IPS-NIHi7 (cell line): ENCODE data around the gene COL20A1.

Experiments
- DNase-seq: peaks from one replicate; pipeline ENCODE4 v3.0.0; 2012; ENCODE audit warnings: mixed read lengths; ENCODE audit errors: extremely low spot score

COL20A1 gene

GRCh38 chr20:63308218-63308911 is 15.4 kb downstream of the COL20A1 start:
- no peak for DNase-seq

- DNase-seq = peak; percentile 89
Measured at GRCh38 chr20:63309261-63310071, 16.5 kb downstream of the COL20A1 start.

DNA sequence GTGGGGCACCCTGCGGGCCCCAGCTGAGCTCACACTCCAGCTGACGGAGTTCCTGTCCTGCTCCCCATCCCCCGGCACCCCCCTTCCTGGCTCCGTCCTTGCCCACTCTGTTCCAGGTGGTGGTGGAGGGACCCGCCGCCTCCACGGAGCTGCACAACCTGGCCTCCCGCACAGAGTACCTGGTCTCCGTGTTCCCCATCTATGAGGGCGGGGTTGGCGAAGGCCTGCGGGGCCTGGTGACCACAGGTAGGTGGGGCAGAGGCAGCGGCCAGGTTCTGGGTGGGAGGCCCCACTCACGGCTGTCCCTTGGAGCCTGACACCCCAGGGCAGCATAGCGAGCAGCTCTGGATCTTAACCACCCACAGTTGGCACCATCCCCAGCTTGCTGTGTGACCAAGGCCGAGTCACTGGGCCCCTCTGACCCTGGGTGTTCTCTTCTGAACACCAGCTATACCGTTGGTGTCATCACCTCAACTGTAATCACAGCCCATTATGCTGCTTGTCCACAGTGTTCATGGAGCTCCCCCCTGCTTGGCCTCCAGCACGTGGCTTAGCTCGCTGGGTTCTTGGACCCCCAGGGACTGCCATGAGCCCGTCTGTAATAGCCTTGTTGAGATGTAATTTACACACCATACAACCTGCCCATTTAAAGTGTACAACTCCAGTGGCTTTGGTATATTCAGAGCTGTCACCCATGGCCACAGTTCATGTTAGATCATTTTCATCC is 17.4 kb downstream of the COL20A1 start:
- DNase-seq = no peak

DNA sequence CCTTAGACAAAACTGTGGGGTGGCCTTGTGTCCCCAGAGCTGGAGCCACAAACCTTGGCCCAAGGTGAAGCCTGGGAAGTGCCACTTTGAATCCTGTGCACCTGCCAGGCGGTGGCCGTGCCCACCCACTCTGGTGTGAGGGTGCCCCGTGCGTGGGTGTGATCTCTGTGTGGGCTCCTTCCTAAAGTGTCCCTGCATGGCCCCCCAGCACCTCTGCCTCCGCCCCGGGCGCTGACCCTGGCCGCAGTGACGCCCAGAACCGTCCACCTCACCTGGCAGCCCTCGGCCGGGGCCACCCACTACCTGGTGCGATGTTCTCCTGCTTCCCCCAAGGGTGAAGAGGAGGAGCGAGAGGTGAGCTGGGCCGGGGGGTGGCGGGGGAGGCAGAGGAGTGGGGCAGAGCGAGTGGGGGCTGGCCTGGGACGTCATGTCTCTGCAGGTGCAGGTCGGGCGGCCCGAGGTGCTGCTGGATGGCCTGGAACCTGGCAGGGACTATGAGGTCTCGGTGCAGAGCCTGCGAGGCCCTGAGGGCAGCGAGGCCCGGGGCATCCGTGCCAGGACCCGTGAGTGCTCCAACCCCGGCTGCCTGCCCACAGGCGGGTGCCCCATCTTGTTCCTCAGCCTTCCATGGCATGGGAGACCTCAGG is 18.3 kb downstream of the COL20A1 start:
- no peak for DNase-seq

GRCh38 chr20:63311833-63312243 is 18.9 kb downstream of the COL20A1 start:
- no peak for DNase-seq

DNA sequence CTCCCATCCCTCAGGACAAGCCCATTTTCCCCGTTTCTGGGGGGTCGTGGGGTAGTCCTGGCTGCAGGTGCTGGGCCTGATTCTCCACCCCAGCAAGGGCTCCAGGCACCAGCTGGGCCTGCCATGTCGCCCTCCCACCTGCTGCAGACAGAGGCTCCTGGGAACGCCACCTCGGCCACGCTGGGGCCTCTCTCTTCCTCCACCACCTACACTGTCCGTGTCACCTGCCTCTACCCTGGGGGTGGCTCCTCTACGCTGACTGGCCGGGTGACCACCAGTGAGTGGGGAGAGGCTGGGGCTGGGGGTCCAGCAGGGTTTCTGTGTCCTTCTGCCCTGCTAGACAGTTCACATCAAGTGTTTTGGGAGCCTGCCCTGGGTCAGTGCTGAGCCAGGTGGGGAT is 19.3 kb downstream of the COL20A1 start:
- DNase-seq = no peak

DNA sequence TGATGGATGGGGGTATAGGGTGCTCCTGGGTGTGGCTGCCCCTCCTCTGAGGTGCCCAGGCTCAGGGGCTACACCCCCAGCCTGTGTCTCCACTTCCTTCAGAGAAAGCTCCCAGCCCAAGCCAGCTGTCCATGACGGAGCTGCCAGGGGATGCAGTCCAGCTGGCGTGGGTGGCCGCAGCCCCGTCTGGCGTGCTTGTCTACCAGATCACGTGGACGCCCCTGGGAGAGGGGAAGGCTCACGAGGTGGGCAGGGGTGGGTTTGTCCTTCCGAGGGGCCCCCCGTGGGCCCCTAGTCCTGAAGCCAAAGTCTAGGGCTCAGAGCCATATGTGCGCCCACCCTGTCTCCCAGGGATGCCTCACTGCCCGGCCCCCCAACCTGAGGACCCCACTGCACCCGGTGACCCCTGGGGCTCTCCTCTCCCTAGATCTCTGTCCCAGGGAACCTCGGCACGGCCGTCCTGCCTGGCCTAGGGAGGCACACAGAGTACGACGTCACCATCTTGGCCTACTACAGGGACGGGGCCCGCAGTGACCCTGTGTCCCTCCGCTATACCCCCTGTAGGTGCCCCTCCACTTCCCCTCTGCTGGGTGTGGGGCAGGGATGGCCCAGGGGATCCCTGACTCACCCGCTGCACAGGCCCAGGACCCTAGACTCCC is 19.8 kb downstream of the COL20A1 start:
- DNase-seq = no peak

- DNase-seq = no peak
Measured at GRCh38 chr20:63313349-63314014, 20.5 kb downstream of the COL20A1 start.

DNA sequence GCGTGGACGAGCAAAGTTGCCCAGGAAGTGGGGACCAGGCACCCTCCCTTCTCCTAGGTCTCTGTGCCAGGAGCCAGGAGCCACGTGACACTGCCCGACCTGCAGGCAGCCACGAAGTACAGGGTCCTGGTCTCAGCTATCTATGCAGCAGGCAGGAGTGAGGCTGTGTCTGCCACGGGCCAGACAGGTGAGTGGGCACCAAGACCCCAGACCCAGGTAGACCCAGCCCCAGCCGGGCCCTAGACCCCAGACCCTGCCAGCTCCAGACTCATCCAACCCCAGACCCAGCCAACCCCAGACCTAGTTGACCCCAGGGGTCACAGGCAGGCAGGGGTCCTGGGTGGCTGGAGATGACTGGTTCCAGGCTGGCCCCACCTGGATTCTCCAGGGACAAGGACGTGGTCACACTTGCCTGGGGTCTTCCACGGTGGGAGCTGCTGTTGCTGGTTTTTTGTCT is 21.1 kb downstream of the COL20A1 start:
- DNase-seq = no peak

GRCh38 chr20:63314566-63315239 is 21.7 kb downstream of the COL20A1 start:
- DNase-seq = no peak

- no peak for DNase-seq
Measured at GRCh38 chr20:63315240-63315689, 22.3 kb downstream of the COL20A1 start.

- DNase-seq = no peak
Measured at GRCh38 chr20:63315731-63316491, 22.9 kb downstream of the COL20A1 start.

DNA sequence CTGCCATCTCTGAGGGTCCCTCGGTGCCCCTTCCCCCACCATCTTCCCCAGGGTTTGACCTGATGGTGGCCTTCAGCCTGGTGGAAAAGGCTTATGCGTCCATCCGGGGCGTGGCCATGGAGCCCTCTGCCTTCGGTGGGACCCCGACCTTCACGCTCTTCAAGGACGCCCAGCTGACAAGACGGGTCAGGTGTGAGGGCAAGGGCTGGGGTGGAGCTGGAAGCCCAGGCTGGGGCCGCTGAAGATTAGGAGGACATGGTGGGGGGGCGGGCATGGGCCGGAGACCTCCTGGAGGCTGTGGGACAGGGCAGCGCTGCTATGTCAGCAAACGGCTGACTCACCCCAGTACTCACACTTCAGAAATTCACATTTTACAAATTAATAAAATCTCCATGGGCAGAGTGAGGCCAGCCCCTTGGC is 23.5 kb downstream of the COL20A1 start:
- DNase-seq = no peak

DNA sequence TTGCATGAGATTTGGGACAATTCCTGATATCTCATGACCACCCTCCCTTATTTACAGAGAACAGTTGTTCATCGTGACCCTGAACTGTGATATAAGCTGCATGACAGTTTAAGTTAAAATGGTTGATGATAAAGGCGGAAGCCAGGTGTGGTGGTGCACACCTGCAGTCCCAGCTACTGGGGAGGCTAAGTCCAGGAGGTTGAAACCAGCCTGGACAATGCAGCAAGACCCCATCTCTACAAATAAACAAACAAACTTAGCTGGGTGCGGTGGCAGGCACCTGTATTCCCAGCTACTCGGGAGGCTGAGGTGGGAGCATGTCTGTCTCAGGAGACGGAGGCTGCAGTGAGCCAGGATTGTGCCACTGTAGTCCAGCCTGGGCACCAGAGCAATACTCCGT is 24.1 kb downstream of the COL20A1 start:
- DNase-seq = no peak

GRCh38 chr20:63317601-63318291 is 24.8 kb downstream of the COL20A1 start:
- DNase-seq = no peak

GRCh38 chr20:63318391-63319163 is 25.6 kb downstream of the COL20A1 start:
- no peak for DNase-seq

GRCh38 chr20:63319164-63320040 is 26.4 kb downstream of the COL20A1 start:
- no peak for DNase-seq
